ENCODE measurements around the gene PRXL2B. TPM values are rescaled to one million over a fixed set of nuclear protein-coding genes. Genes with fewer than 3 reads are reported as not detected.
A peak's percentile ranks its signal among the peaks of the same experiment; 100 is the strongest.

Gene PRXL2B
- total and polyA plus RNA-seq, 10 of the 15 experiments (the other 5 are each of a cell fraction or from before 2014, with no cell fraction given): 0.44 to 5.6 (median 4.0) TPM

GRCh38 chr1:2555634-2556276 lies 30.8 kb upstream of the PRXL2B start (continued):
- TF ChIP-seq, protein P1, sequence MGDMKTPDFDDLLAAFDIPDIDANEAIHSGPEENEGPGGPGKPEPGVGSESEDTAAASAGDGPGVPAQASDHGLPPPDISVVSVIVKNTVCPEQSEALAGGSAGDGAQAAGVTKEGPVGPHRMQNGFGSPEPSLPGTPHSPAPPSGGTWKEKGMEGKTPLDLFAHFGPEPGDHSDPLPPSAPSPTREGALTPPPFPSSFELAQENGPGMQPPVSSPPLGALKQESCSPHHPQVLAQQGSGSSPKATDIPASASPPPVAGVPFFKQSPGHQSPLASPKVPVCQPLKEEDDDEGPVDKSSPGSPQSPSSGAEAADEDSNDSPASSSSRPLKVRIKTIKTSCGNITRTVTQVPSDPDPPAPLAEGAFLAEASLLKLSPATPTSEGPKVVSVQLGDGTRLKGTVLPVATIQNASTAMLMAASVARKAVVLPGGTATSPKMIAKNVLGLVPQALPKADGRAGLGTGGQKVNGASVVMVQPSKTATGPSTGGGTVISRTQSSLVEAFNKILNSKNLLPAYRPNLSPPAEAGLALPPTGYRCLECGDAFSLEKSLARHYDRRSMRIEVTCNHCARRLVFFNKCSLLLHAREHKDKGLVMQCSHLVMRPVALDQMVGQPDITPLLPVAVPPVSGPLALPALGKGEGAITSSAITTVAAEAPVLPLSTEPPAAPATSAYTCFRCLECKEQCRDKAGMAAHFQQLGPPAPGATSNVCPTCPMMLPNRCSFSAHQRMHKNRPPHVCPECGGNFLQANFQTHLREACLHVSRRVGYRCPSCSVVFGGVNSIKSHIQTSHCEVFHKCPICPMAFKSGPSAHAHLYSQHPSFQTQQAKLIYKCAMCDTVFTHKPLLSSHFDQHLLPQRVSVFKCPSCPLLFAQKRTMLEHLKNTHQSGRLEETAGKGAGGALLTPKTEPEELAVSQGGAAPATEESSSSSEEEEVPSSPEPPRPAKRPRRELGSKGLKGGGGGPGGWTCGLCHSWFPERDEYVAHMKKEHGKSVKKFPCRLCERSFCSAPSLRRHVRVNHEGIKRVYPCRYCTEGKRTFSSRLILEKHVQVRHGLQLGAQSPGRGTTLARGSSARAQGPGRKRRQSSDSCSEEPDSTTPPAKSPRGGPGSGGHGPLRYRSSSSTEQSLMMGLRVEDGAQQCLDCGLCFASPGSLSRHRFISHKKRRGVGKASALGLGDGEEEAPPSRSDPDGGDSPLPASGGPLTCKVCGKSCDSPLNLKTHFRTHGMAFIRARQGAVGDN (IDR thresholded peaks at IDR 0.05): peak; percentile 94
- no peak for TF ChIP-seq FOXK2 (IDR thresholded peaks at IDR 0.05)
- TF ChIP-seq, protein P2, sequence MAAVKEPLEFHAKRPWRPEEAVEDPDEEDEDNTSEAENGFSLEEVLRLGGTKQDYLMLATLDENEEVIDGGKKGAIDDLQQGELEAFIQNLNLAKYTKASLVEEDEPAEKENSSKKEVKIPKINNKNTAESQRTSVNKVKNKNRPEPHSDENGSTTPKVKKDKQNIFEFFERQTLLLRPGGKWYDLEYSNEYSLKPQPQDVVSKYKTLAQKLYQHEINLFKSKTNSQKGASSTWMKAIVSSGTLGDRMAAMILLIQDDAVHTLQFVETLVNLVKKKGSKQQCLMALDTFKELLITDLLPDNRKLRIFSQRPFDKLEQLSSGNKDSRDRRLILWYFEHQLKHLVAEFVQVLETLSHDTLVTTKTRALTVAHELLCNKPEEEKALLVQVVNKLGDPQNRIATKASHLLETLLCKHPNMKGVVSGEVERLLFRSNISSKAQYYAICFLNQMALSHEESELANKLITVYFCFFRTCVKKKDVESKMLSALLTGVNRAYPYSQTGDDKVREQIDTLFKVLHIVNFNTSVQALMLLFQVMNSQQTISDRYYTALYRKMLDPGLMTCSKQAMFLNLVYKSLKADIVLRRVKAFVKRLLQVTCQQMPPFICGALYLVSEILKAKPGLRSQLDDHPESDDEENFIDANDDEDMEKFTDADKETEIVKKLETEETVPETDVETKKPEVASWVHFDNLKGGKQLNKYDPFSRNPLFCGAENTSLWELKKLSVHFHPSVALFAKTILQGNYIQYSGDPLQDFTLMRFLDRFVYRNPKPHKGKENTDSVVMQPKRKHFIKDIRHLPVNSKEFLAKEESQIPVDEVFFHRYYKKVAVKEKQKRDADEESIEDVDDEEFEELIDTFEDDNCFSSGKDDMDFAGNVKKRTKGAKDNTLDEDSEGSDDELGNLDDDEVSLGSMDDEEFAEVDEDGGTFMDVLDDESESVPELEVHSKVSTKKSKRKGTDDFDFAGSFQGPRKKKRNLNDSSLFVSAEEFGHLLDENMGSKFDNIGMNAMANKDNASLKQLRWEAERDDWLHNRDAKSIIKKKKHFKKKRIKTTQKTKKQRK (IDR thresholded peaks at IDR 0.05; ENCODE audit: low read depth, low read length): no peak
- TF ChIP-seq FOS (IDR thresholded peaks at IDR 0.05; ENCODE audit: borderline replicate concordance, extremely low read depth, insufficient read length): peak; percentile 34
- TF ChIP-seq WRNIP1 (IDR thresholded peaks at IDR 0.05; ENCODE audit: borderline replicate concordance, low read depth, low read length): no peak
- TF ChIP-seq TCF3 (IDR thresholded peaks at IDR 0.05; ENCODE audit: borderline replicate concordance, insufficient read depth, low read depth, low read length): peak; percentile 21; the same call in 1 of the 2 replicates
- TF ChIP-seq MYC (IDR thresholded peaks at IDR 0.05; ENCODE audit: insufficient read depth, insufficient read length, insufficient replicate concordance, low read length, severe bottlenecking): peak; percentile 40
- peak; percentile 96 to 97 for TF ChIP-seq BHLHE40 (IDR thresholded peaks at IDR 0.05; ENCODE audit: borderline replicate concordance in 1 of 2, low read depth in 2 of 2, low read length in 1 of 2)
- peak; percentile 73 for TF ChIP-seq DPF2 (IDR thresholded peaks at IDR 0.05)
- TF ChIP-seq ESRRA (IDR thresholded peaks at IDR 0.05; ENCODE audit: low read length): no peak
- peak; percentile 89 for TF ChIP-seq CBFB (IDR thresholded peaks at IDR 0.05; ENCODE audit: low read depth)
- TF ChIP-seq KLF5 (IDR thresholded peaks at IDR 0.05; ENCODE audit: partially characterized antibody): no peak
- TF ChIP-seq CREM (IDR thresholded peaks at IDR 0.05; ENCODE audit: low read depth): peak; percentile 19; the same call in 1 of the 2 replicates
- TF ChIP-seq STAT3 (IDR thresholded peaks at IDR 0.05; ENCODE audit: low read depth, low read length): no peak
- peak; percentile 89; the same call in 1 of the 2 replicates for TF ChIP-seq GATAD2B (conservative IDR thresholded peaks at IDR 0.05; ENCODE audit: low read depth)
- TF ChIP-seq, protein P3, sequence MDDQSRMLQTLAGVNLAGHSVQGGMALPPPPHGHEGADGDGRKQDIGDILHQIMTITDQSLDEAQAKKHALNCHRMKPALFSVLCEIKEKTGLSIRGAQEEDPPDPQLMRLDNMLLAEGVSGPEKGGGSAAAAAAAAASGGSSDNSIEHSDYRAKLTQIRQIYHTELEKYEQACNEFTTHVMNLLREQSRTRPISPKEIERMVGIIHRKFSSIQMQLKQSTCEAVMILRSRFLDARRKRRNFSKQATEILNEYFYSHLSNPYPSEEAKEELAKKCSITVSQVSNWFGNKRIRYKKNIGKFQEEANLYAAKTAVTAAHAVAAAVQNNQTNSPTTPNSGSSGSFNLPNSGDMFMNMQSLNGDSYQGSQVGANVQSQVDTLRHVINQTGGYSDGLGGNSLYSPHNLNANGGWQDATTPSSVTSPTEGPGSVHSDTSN (IDR thresholded peaks at IDR 0.05; ENCODE audit: insufficient replicate concordance, low read depth, low read length): no peak
- peak; percentile 83 to 84 for TF ChIP-seq IKZF2 (IDR thresholded peaks at IDR 0.05)
- TF ChIP-seq RBBP5 (conservative IDR thresholded peaks at IDR 0.05): no peak
- TF ChIP-seq TAF1 (IDR thresholded peaks at IDR 0.05; ENCODE audit: borderline replicate concordance, low read depth, low read length): 0 out of 2 replicates have a peak, but pooled peaks have one; percentile 23
- TF ChIP-seq PKNOX1 (IDR thresholded peaks at IDR 0.05): peak; percentile 25; the same call in 1 of the 2 replicates

Data from GM12878 (cell line).